ENCODE results near the gene RBM47. TPM values are rescaled to one million over a fixed set of nuclear protein-coding genes. Genes with fewer than 3 reads are reported as not detected.

Gene RBM47
- total and polyA plus RNA-seq, 2 donors (not counting 1 experiment from before 2014, with no cell fraction given) = 5.6 to 12.9 TPM

GRCh38 chr4:40412866-40413795 lies 216.5 kb downstream of the RBM47 start:
- H3K36me3 ChIP-seq (replicated peaks in 1 of 2; ENCODE audit: control extremely low read depth in 1 of 2, control insufficient read depth in 1 of 2, extremely low read depth in 1 of 2, insufficient read depth in 2 of 2, low read length in 1 of 2) = no peaks in the 10 kb centered on the region
- no peak for TF ChIP-seq EZH2 (IDR thresholded peaks at IDR 0.05; ENCODE audit: borderline replicate concordance, insufficient read depth, low read depth, low read length, poor library complexity, severe bottlenecking)
- no peak for TF ChIP-seq CTCF (IDR thresholded peaks at IDR 0.05)
- Mint-ChIP-seq H3K4me3 (no peak overlapping the region), H3K4me1 (no peaks in the 10 kb centered on the region), H3K27ac (no peak overlapping the region), H3K9me3 (ENCODE audit: insufficient read depth) (no peaks in the 10 kb centered on the region), H3K27me3 (peaks cover 11% of the 10 kb centered on the region)
- H3K27me3 ChIP-seq (replicated peaks in 1 of 4; ENCODE audit: control extremely low read depth in 1 of 4, control insufficient read depth in 3 of 4, insufficient read depth in 4 of 4, low read length in 3 of 4) = no peaks in the 10 kb centered on the region
- H3K79me2 ChIP-seq (ENCODE audit: control insufficient read depth, insufficient read depth, low read length) = no peaks in the 10 kb centered on the region
- H2AFZ ChIP-seq (ENCODE audit: insufficient read depth, low read depth, low read length, poor library complexity, severe bottlenecking) = no peak overlapping the region
- H3K4me1 ChIP-seq (ENCODE audit: control insufficient read depth in 2 of 2, insufficient read depth in 2 of 2, low read length in 2 of 2) = no peaks in the 10 kb centered on the region
- no peaks in the 10 kb centered on the region for H3K9me3 ChIP-seq (ENCODE audit: control extremely low read depth in 1 of 3, control insufficient read depth in 2 of 3, insufficient read depth in 1 of 3, low read length in 2 of 3)
- no peak overlapping the region for H3K9ac ChIP-seq (ENCODE audit: low read length)
- DNase-seq = no peak
- WGBS (ENCODE audit: insufficient coverage) = 58% methylated on average over 5 of the region's 10 CpGs
- no peaks in the 10 kb centered on the region for H4K20me1 ChIP-seq (ENCODE audit: control insufficient read depth, insufficient read depth, low read length, poor library complexity, severe bottlenecking)
- POLR2A ChIA-PET = no interaction called here
- no peak for ATAC-seq (ENCODE audit: low read depth)
- intact Hi-C loops (cut with micrococcal nuclease) = no loop called here
- no peak overlapping the region for H3K27ac ChIP-seq (ENCODE audit: low read length in 2 of 2)
- no peak overlapping the region for H3K4me2 ChIP-seq (replicated peaks; ENCODE audit: low read depth, low read length, poor library complexity, severe bottlenecking)
- CTCF ChIA-PET = no interaction called here
- no peak overlapping the region for H3K4me3 ChIP-seq (ENCODE audit: control extremely low read depth in 1 of 5, extremely low read depth in 1 of 5, insufficient read depth in 1 of 5, low read depth in 2 of 5, low read length in 4 of 5)

- H3K4me1 ChIP-seq (ENCODE audit: control insufficient read depth in 2 of 2, insufficient read depth in 2 of 2, low read length in 2 of 2) = no peaks in the 10 kb centered on the region
- CTCF ChIA-PET = interaction anchor here (1.1 kb wide), 1 partner anchor 138 kb away, joined by 5 read pairs; no protein-coding TSS in a partner anchor
- ATAC-seq (ENCODE audit: low read depth) = no peak
Observed at GRCh38 chr4:40412388-40412787, 217.3 kb downstream of the RBM47 start.

More at GRCh38 chr4:40412388-40412787, 217.3 kb downstream of the RBM47 start:
- Mint-ChIP-seq H3K27me3 (peaks cover 11% of the 10 kb centered on the region), H3K9me3 (ENCODE audit: insufficient read depth) (peaks cover 5% of the 10 kb centered on the region), H3K4me3 (no peak overlapping the region), H3K27ac (no peak overlapping the region), H3K4me1 (no peaks in the 10 kb centered on the region)
- Histone ChIP-seq H3K4me2 (replicated peaks; ENCODE audit: low read depth, low read length, poor library complexity, severe bottlenecking) (no peak overlapping the region), H3K9ac (ENCODE audit: low read length) (no peak overlapping the region), H3K9me3 (ENCODE audit: control extremely low read depth in 1 of 3, control insufficient read depth in 2 of 3, insufficient read depth in 1 of 3, low read length in 2 of 3) (peaks cover 0 to 4% (median 1%) of the 10 kb centered on the region in 3 donors), H4K20me1 (ENCODE audit: control insufficient read depth, insufficient read depth, low read length, poor library complexity, severe bottlenecking) (no peaks in the 10 kb centered on the region), H3K27me3 (replicated peaks in 1 of 4; ENCODE audit: control extremely low read depth in 1 of 4, control insufficient read depth in 3 of 4, insufficient read depth in 4 of 4, low read length in 3 of 4) (no peaks in the 10 kb centered on the region), H3K36me3 (replicated peaks in 1 of 2; ENCODE audit: control extremely low read depth in 1 of 2, control insufficient read depth in 1 of 2, extremely low read depth in 1 of 2, insufficient read depth in 2 of 2, low read length in 1 of 2) (no peaks in the 10 kb centered on the region), H3K4me3 (ENCODE audit: control extremely low read depth in 1 of 5, extremely low read depth in 1 of 5, insufficient read depth in 1 of 5, low read depth in 2 of 5, low read length in 4 of 5) (no peak overlapping the region), H2AFZ (ENCODE audit: insufficient read depth, low read depth, low read length, poor library complexity, severe bottlenecking) (no peak overlapping the region), H3K27ac (ENCODE audit: low read length in 2 of 2) (no peak overlapping the region), H3K79me2 (ENCODE audit: control insufficient read depth, insufficient read depth, low read length) (no peaks in the 10 kb centered on the region)
- POLR2A ChIA-PET = no interaction called here
- TF ChIP-seq EZH2 (IDR thresholded peaks at IDR 0.05; ENCODE audit: borderline replicate concordance, insufficient read depth, low read depth, low read length, poor library complexity, severe bottlenecking) = no peak
- TF ChIP-seq CTCF (IDR thresholded peaks at IDR 0.05) = no peak
- no CpG with 5 or more reads among the region's 1 CpG for WGBS (ENCODE audit: insufficient coverage)
- no peak for DNase-seq
- intact Hi-C loops (cut with micrococcal nuclease) = no loop called here

All from B cell (primary cell).